GM19324 (cell line): Measurements from ENCODE around the gene MYO1G.
"Not testable (repeated sequence)": the region's sequence is repeated elsewhere in the genome, so short reads cannot be mapped to it uniquely, and the experiment has no call there.

Experiments
- ATAC-seq: cut with Tn5 transposase; IDR thresholded peaks from one replicate; pipeline ENCODE4 v1.9.1; 2021; ENCODE audit warnings: mild to moderate bottlenecking, moderate library complexity; ENCODE audit not compliant: unreplicated experiment, low FRiP score

Gene MYO1G

GRCh38 chr7:44945479-44945878, 33.3 kb downstream of the MYO1G start:
- ATAC-seq: no peak

- ATAC-seq: no peak
Observed at GRCh38 chr7:44944821-44945220, 34.0 kb downstream of the MYO1G start.

DNA sequence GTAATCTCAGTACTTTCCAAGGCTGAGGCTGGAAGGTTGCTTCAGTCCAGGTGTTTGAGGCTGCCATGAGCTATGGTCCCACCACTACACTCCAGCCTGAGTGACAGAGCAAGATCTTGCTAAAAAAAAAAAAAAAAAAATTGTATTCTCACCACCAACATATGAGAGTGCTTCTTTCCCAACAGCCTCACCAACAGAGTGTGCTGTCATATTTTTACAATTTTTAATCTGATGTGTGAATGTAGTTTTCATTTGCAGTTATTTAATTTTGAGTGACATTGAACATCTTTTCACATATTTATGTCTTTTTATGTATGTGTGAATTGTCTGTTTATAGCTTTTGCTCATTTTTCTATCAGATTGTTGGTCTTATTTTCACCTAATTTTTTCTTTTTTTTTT, 35.2 kb downstream of the MYO1G start:
- no peak for ATAC-seq

DNA sequence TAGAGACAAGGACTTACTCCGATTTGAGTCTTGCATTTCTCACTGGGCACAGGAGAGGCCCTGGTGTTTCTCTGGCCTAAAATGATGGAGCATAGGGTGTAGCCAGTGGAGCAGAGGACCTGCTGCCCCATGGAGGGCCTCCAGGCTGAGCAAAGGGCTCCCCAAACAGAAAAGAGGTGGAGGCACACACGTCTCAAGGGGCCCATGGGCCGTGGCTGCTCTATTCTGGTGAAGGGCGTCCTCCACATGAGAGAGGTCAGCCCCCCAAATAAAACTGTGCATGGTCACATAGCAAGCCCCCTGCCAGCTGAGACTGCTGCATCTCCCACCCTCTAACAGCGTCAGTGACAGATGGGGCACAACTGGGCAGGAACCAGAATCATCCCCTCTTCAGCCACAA, 41.4 kb downstream of the MYO1G start:
- ATAC-seq: no peak

GRCh38 chr7:44936322-44936721, 42.5 kb downstream of the MYO1G start:
- no peak for ATAC-seq

DNA sequence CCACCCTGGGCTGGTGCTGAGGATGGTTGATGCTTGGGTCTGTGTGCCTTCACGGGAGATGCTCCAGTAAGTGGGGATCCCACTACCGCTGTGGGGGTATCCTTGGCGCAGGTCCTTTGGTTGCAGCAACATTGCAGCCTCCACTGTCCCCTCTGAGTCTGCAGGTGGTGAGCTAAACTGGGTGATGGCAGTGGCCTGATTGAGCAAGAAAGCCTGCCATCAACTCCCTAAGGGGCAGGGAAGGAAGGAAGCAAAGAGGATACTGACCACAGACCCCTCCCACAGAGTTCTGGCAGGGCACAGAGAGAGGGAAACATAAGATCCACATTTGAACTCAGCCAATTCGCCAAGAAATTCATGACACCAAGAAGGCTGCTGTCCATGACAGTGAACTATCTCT, 43.2 kb downstream of the MYO1G start:
- no peak for ATAC-seq

DNA sequence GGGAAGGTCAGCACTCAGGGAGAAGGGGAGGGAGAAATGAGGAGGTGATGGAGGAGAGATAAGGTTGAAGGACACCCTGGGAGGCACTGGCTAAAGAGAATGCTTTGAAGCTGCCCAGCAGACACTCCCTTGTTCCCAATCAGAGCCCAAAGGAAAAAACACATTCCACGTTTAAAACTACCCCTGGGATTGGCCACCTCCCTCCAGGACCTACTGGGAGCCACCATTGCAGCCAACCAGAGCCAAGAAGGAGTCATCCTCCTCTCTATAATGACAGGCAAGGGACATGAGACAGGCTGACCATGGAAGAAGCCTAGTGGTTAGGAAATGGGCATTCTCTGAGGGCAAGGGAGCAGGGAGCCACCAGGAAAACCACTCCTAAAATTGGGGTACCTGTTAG, 43.8 kb downstream of the MYO1G start:
- no peak for ATAC-seq

DNA sequence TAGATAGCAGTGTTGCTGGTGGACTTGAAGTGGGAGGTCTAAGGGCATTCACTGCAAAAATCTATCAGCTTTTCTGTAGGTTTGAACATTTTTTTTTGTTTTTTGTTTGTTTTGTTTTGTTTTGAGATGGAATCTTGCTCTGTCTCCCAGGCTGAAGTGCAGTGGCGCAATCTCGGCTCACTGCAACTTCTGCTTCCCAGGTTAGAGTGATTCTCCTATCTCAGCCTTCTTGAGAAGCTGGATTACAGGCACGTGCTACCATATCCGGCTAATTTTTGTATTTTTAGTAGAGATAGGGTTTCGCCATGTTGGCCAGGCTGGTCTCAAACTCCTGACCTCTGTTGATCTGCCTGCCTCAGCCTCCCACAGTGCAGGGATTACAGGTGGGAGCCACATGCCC, 44.3 kb downstream of the MYO1G start:
- not testable (repeated sequence) for ATAC-seq

- no peak for ATAC-seq
Observed at GRCh38 chr7:44930921-44931320, 47.9 kb downstream of the MYO1G start.

GRCh38 chr7:44922351-44922694, 56.5 kb downstream of the MYO1G start:
- no peak for ATAC-seq

- ATAC-seq: peak; percentile 81
Observed at GRCh38 chr7:44921607-44922350, 57.0 kb downstream of the MYO1G start.

GRCh38 chr7:44920119-44920518, 58.7 kb downstream of the MYO1G start:
- ATAC-seq: no peak

- no peak for ATAC-seq
Observed at GRCh38 chr7:44918029-44918428, 60.8 kb downstream of the MYO1G start.

DNA sequence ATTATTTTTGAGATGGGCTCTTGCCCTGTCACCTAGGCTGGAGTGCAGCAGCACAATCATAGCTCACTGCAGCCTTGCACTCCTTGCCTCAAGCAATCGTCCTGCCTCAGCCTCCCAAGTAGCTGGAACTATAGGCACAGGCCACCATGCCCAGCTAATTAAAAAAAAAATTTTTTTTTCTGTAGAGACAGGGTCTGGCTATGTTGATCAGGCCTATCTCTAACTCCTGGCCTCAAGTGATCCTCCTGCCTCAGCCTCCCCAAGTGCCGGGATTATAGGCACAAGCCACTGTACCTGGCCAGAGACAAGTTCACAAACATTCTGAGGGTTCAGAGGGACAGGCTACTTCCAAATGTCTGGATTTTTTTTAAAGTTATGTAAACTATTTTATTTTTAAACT, 61.4 kb downstream of the MYO1G start:
- no peak for ATAC-seq

DNA sequence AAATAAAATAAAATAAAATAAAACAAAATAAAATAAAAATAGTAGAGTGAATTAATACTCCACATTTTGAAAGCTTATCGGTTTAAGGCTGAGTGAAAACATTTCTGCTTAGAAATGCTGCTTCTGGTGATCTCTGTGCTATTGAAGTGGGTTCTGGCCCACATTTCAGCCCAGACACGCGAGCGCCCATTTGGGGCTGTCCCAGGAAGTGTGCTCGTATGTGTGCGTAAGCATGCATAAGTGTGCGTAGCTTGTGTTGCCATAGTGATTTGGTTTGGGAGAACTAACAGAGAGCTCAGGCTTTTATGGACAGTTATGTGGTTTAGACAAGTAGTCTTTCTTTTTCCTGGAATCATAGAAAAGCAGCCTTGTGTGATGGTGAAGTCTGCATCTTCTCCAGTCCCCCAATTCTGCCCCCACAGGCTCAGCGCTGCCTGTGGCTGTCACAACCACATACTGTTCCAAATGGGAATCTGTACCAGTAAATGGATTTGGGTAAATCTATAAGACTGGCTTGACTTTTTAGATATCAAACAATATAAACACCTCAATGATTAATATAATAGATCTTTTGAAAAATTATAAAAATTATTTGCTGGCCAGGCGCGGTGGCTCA, 63.7 kb downstream of the MYO1G start:
- peak; percentile 41 for ATAC-seq

GRCh38 chr7:44912775-44913347, 66.0 kb downstream of the MYO1G start:
- no peak for ATAC-seq
